Measurements from ENCODE around the gene RARA. TPM values are rescaled to one million over a fixed set of nuclear protein-coding genes. Genes with fewer than 3 reads are reported as not detected.

RARA gene
- total RNA-seq, 4 donors from 2014 or later, result 18.5 to 41.8 (median 28.5) TPM

GRCh38 chr17:40307740-40308239, 1.2 kb upstream of the RARA start:
- Histone ChIP-seq H3K9me3 (no peaks in the 10 kb centered on the region), H3K27ac (peak overlapping the region in 3 of 4 donors; percentile 61 to 97 (median 91)), H3K4me1 (peaks cover 29 to 84% (median 66%) of the 10 kb centered on the region in 3 donors), H3K36me3 (no peaks in the 10 kb centered on the region), H3K27me3 (no peaks in the 10 kb centered on the region), H3K4me3 (no peak overlapping the region)
- TF ChIP-seq, protein P1, sequence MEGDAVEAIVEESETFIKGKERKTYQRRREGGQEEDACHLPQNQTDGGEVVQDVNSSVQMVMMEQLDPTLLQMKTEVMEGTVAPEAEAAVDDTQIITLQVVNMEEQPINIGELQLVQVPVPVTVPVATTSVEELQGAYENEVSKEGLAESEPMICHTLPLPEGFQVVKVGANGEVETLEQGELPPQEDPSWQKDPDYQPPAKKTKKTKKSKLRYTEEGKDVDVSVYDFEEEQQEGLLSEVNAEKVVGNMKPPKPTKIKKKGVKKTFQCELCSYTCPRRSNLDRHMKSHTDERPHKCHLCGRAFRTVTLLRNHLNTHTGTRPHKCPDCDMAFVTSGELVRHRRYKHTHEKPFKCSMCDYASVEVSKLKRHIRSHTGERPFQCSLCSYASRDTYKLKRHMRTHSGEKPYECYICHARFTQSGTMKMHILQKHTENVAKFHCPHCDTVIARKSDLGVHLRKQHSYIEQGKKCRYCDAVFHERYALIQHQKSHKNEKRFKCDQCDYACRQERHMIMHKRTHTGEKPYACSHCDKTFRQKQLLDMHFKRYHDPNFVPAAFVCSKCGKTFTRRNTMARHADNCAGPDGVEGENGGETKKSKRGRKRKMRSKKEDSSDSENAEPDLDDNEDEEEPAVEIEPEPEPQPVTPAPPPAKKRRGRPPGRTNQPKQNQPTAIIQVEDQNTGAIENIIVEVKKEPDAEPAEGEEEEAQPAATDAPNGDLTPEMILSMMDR (IDR thresholded peaks at IDR 0.05), result no peak
- TF ChIP-seq POLR2A (IDR thresholded peaks at IDR 0.05) (no peak), POLR2AphosphoS5 (IDR thresholded peaks at IDR 0.05) (no peak), EP300 (IDR thresholded peaks at IDR 0.05) (no peak)
- WGBS, 2 donors (ENCODE audit: low coverage in 1 of 2), result 39 to 63% methylated on average over 2 of the region's 3 CpGs
- ATAC-seq, result no peak

DNA sequence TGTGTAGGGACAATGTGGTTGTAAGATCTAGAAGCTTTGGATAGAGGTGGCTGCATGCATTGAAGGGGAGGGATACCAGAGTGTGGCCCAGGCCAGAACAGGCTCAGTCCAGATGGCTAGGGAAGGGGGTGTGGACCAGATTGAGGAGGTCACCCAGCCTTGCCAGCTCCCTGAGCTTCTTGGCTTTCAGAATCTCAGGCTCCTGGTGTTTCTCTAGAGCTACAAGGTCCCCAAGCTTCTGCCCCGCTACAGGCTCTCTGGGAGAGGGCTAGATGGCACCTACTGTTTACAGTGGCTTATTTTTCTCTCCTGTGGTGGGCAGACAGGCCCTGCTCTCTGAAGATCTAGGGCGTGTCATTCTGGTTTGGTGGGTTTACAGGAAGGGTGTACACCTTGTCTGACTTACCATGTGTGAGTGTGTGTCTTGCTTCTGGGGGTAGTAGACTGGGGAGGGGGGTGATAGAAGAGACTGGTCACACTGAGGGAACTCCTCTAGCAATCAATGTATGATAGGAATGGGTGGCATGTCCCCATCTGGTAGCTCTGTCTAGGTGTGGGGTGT, 1.1 kb downstream of the RARA start:
- H3K4me1 ChIP-seq, result peaks cover 19 to 88% (median 75%) of the 10 kb centered on the region in 3 donors
- ATAC-seq, result no peak
- H3K27ac ChIP-seq, result peak overlapping the region in 3 of 4 donors; percentile 83 to 97 (median 91)
- no peaks in the 10 kb centered on the region for H3K9me3 ChIP-seq
- peak overlapping the region in 1 of 2 donors; percentile 55 for H3K4me3 ChIP-seq
- H3K36me3 ChIP-seq, result no peaks in the 10 kb centered on the region
- no CpG with 5 or more reads among the region's 2 CpGs for WGBS, 2 donors (ENCODE audit: low coverage in 1 of 2)
- no peaks in the 10 kb centered on the region for H3K27me3 ChIP-seq
- TF ChIP-seq POLR2AphosphoS5 (IDR thresholded peaks at IDR 0.05) (no peak), EP300 (IDR thresholded peaks at IDR 0.05) (no peak), POLR2A (IDR thresholded peaks at IDR 0.05) (no peak)
- TF ChIP-seq, protein P1 (IDR thresholded peaks at IDR 0.05), result no peak

DNA sequence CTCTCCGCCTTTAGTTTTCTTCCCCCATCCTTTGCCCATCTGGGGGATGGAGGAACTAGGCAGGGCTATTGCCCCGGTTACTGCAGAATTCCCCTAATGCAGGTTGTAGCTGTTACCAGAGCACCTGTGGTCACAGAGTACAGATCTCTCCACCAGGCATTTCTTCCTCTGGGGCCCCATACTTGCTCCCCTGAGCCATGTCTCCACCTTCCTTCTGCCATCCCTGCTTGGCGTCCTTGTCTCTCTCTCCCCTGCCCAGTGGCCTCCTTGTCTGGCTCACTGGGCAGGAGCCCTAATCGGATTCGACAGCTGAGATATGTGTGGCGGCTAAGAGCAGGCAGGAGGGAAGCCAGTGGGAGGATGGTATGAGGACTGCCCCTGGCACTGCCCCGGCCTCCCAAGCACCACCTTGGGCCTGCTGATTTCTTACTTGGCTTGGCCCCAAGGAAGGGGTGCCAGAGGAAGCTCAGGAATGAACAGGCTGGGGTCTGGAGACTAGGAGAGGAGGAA, 2.0 kb downstream of the RARA start:
- Histone ChIP-seq H3K4me1 (peaks cover 19 to 97% (median 84%) of the 10 kb centered on the region in 3 donors), H3K4me3 (no peak overlapping the region), H3K27ac (peak overlapping the region; percentile 13 to 97 (median 87)), H3K27me3 (no peaks in the 10 kb centered on the region), H3K36me3 (no peaks in the 10 kb centered on the region), H3K9me3 (no peaks in the 10 kb centered on the region)
- TF ChIP-seq POLR2A (IDR thresholded peaks at IDR 0.05), result no peak
- TF ChIP-seq, protein P1 (IDR thresholded peaks at IDR 0.05), result no peak
- no peak for TF ChIP-seq EP300 (IDR thresholded peaks at IDR 0.05)
- no peak for TF ChIP-seq POLR2AphosphoS5 (IDR thresholded peaks at IDR 0.05)
- ATAC-seq, result no peak
- 27 to 61% methylated on average over 2 to 3 of the region's 7 CpGs for WGBS, 2 donors (ENCODE audit: low coverage in 1 of 2)

DNA sequence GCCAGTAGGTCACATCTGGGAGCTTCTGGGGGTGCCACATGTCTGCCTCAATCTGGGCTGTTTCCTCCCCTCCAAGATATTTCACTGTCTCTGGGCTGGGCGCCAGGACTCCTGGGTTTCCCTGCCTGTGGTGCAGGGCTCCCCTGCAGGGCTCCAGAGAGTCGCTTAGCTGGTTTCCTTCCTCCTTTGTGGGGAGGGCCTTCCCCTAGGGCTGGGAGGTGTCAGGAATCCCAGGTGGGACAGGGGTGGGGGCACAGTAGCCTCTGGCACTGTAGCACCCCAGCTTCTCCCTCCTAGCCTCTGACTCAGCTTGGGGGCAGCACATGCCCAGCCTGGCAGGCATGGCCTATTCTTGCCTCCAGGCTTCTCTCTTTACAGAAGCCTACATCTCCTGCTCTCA, 2.6 kb downstream of the RARA start:
- Histone ChIP-seq H3K4me3 (no peak overlapping the region), H3K9me3 (no peaks in the 10 kb centered on the region), H3K4me1 (peaks cover 19 to 100% (median 90%) of the 10 kb centered on the region in 3 donors), H3K36me3 (no peaks in the 10 kb centered on the region), H3K27me3 (no peaks in the 10 kb centered on the region), H3K27ac (peak overlapping the region; percentile 9 to 97 (median 87))
- TF ChIP-seq POLR2A (IDR thresholded peaks at IDR 0.05), result no peak
- TF ChIP-seq, protein P1 (IDR thresholded peaks at IDR 0.05), result peak in 2 of 4 experiments; percentile 9 to 31
- TF ChIP-seq POLR2AphosphoS5 (IDR thresholded peaks at IDR 0.05), result peak; percentile 7
- no peak for TF ChIP-seq EP300 (IDR thresholded peaks at IDR 0.05)
- no peak for ATAC-seq
- no CpG with 5 or more reads among the region's 2 CpGs for WGBS, 2 donors (ENCODE audit: low coverage in 1 of 2)

All from gastroesophageal sphincter (tissue), 4 donors.